MG63 (cell line): ENCODE results near the gene CCNE1. TPM values are rescaled to one million over a fixed set of nuclear protein-coding genes. Genes with fewer than 3 reads are reported as not detected.

ENCODE experiments used
- DNase-seq: peaks from one replicate; pipeline ENCODE4 v3.0.0-alpha.2; 2020
- H3K27me3 ChIP-seq: fragments of 250-450 bp; sonication (Bioruptor Pico); 2 replicates; pipeline ENCODE4 v1.5.1; 2020; ENCODE audit warnings: mild to moderate bottlenecking, moderate library complexity
- H3K36me3 ChIP-seq: fragments of 250-450 bp; sonication (Bioruptor Pico); 2 replicates; pipeline ENCODE4 v1.5.1; 2020; ENCODE audit warnings: mild to moderate bottlenecking, moderate library complexity
- H3K4me3 ChIP-seq: fragments of 250-450 bp; sonication (Bioruptor Pico); 2 replicates; pipeline ENCODE4 v1.5.1; 2020; ENCODE audit warnings: mild to moderate bottlenecking, moderate library complexity
- H3K9me3 ChIP-seq: fragments of 250-450 bp; sonication (Bioruptor Pico); 2 replicates; pipeline ENCODE4 v1.5.1; 2020; ENCODE audit warnings: mild to moderate bottlenecking, moderate library complexity
- total RNA-seq: library from RNA; depleted of rRNA; stranded (reverse); fragments of >200 nt; shearing (Covaris generic); gene quantifications from 2 replicates; pipeline ENCODE4 v1.2.3, GENCODE V29; 2014; ENCODE audit warnings: low replicate concordance; rRNA removed

CCNE1 gene
- 5.6 and 11.3 TPM in 2 replicates for total RNA-seq

DNA sequence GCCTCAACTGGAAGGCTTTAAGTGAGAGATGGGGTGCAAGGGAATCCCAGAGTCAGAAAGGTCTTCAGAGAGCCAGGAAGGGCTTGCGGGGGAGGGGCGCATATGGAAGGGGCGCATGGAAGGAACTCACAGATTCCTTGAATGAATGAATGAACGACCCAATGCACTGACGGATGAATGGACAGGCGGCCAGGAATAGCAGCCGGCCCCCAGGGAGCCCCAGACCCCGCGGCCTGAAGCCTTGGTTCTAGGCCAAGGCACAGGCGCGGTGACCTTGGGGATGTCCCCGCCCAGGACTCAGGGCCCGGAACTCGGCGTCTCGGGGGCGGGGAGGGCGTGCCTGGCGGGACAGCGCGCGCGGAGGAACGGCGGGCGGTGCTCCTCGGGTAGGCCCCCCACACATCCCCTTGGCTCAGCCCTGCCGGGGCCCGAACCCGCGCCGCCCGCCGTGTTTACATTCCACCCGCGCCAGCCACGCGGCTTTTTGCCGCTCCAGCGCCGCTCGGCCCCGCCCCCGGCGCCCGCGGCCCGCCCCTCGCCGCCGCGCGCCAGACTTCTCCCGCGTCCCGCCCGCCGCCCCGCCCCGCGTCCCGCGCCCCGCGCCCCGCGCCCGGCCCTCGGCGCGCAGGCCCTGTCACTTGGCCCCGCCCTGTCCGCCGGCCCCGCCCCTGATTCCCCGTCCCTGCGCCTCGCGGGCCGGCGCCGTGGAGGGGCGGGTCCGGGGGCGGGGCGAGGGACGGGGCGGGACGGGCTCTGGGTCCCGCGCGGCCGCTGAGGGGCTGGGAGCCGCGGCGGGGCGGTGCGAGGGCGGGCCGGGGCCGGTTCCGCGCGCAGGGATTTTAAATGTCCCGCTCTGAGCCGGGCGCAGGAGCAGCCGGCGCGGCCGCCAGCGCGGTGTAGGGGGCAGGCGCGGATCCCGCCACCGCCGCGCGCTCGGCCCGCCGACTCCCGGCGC is at the start of gene CCNE1:
Gene CCNE1, plus strand, starts transcription at position 867 of the 955 bp plus-strand sequence. CDS start 565 bp downstream, outside the sequence.
- Histone ChIP-seq H3K36me3 (peaks cover 6% of the 10 kb centered on the region; the same call in 1 of the 2 replicates), H3K27me3 (no peaks in the 10 kb centered on the region)
- peak; percentile 91 for DNase-seq

DNA sequence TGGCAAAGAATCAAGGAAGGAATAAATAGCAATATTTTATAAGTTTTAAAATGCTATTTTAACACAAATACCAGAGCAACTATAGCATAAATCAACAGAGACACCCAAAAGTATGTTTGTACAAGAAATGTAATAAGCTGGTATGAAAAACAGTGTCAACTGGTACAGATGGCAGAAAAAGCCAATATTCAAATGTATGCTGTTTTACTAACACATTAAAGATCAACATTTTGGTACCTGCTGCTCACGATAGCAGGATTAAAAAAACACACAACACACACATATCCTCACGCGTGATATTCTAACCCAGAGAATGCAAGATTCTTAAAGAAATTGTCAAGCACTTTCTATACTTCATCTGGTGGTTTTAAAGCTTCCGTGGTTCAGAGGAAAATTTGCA is 48.6 kb upstream of the CCNE1 start:
- H3K9me3 ChIP-seq: no peaks in the 10 kb centered on the region
- no peaks in the 10 kb centered on the region for H3K36me3 ChIP-seq
- H3K27me3 ChIP-seq: no peaks in the 10 kb centered on the region
- DNase-seq: no peak
- no peak overlapping the region for H3K4me3 ChIP-seq

More for the DNA sequence above, at the start of gene CCNE1:
- Histone ChIP-seq H3K9me3 (no peaks in the 10 kb centered on the region), H3K4me3 (peak within 1 kb of the TSS; percentile 64)

DNA sequence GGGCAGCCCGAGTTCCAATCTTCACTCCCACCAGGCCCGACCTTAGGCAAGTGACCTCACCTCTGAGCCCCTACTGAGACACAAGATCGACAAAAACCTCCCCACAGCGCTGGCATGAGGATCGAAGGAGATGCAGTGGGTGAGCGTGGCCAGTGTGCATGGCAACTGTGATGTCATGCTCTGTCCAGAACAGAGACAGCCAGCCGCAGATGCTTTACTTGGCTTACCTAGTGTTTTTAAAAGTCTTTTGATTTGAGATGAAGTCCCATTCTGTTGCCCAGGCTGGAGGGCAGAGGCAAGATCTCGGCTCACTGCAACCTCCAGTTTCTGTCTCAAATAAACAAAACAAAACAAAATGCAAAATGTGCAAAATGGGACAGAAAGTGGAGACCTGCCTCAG is 47.4 kb upstream of the CCNE1 start:
- Histone ChIP-seq H3K4me3 (no peak overlapping the region), H3K36me3 (no peaks in the 10 kb centered on the region), H3K27me3 (no peaks in the 10 kb centered on the region), H3K9me3 (no peaks in the 10 kb centered on the region)
- no peak for DNase-seq

GRCh38 chr19:29766100-29766499 is 45.7 kb upstream of the CCNE1 start:
- Histone ChIP-seq H3K4me3 (no peak overlapping the region), H3K36me3 (no peaks in the 10 kb centered on the region), H3K9me3 (no peaks in the 10 kb centered on the region), H3K27me3 (no peaks in the 10 kb centered on the region)
- no peak for DNase-seq

DNA sequence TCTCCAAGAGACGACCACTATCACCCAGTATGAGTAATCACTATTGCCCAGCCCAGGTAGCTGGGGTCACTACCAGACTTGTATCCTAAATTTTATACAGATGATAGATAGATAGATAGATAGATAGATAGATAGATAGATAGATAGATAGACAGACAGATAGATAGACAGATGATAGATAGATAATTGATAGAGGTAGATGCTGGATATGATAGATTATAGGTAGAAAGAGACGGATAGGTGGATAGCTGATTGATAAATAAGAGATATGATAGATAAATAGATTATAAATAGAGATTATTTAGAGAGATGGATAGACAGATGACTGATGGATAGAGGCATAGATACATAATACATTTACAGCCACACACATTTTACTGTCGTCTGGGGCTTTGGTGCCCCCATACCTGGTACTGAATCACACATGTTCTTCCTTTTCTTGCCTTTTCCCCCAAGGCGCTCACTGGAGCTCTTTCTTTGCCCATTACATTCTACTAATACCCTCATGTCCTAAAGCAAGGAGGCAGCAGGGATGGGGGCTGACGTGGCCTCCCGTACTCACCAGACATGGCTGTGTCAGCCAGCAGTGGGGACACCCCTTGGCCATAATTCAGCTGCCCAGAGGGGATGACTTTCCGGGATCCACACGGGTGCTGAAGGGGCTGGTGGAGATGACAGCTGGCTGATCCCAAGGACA is 44.6 kb upstream of the CCNE1 start:
- H3K9me3 ChIP-seq: no peaks in the 10 kb centered on the region
- DNase-seq: no peak
- no peak overlapping the region for H3K4me3 ChIP-seq
- H3K27me3 ChIP-seq: no peaks in the 10 kb centered on the region
- H3K36me3 ChIP-seq: no peaks in the 10 kb centered on the region

GRCh38 chr19:29768166-29768565 is 43.6 kb upstream of the CCNE1 start:
- Histone ChIP-seq H3K36me3 (no peaks in the 10 kb centered on the region), H3K9me3 (no peaks in the 10 kb centered on the region), H3K4me3 (no peak overlapping the region), H3K27me3 (no peaks in the 10 kb centered on the region)
- no peak for DNase-seq

DNA sequence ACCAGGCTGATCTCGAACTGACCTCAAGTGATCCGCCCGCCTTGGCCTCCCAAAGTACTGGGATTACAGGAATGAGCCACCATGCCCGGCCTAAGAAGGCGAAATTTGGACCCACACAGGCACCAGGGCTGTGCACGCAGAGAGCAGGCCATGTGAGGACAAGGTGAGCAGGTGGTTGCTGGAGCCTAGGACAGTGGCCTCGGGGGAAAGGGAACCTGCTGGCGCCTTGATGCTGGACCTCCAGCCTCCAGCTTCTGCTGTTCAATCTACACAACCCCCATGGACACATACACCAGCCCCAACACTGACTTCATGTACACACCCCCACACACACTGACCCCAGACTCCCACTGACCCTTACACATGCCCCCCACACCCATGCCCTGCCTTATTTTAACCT is 41.8 kb upstream of the CCNE1 start:
- Histone ChIP-seq H3K36me3 (no peaks in the 10 kb centered on the region), H3K27me3 (no peaks in the 10 kb centered on the region), H3K9me3 (no peaks in the 10 kb centered on the region), H3K4me3 (no peak overlapping the region)
- no peak for DNase-seq

DNA sequence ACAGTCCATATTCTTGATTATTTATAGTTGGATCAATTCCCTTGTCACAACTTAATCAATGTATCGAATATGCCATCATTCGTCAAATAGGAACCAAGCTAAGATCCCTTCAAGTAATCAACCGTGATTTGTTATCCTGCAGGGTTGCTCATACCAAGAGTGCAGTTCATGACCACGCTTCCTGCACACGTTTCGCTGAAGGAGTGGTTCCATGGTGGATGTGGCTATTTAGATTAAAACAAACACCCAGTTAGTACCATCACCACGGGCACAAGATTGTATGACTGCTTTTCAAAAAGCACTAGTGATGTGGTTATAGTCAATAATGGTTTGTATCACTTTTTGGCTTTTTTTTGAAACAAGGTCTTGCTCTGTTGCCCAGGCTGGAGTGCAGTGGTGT is 41.1 kb upstream of the CCNE1 start:
- Histone ChIP-seq H3K36me3 (no peaks in the 10 kb centered on the region), H3K27me3 (no peaks in the 10 kb centered on the region), H3K9me3 (no peaks in the 10 kb centered on the region), H3K4me3 (no peak overlapping the region)
- DNase-seq: no peak

- H3K4me3 ChIP-seq: no peak overlapping the region
- peak; percentile 46 for DNase-seq
- no peaks in the 10 kb centered on the region for H3K36me3 ChIP-seq
- no peaks in the 10 kb centered on the region for H3K27me3 ChIP-seq
- no peaks in the 10 kb centered on the region for H3K9me3 ChIP-seq
Measured at GRCh38 chr19:29771708-29772414, 39.9 kb upstream of the CCNE1 start.

DNA sequence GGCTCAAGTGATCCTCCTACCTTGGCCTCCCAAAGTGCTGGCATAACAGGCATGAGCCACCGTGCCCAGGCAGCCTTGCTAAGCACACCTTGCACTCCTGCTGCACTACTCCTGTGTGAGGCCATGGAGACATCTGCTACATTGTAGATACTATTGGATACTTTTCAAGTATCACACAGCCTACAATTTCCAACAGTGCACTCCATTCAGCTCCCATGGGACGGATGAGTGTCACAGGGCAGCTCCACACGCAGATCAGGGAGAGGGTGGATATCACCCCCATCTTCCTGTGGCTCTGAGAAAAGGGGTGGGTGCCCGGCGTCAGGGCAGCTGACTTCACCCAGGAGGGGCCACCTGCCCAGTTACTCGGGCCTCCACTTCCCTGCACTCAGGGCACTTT is 39.1 kb upstream of the CCNE1 start:
- DNase-seq: no peak
- Histone ChIP-seq H3K9me3 (no peaks in the 10 kb centered on the region), H3K27me3 (no peaks in the 10 kb centered on the region), H3K4me3 (no peak overlapping the region), H3K36me3 (no peaks in the 10 kb centered on the region)

DNA sequence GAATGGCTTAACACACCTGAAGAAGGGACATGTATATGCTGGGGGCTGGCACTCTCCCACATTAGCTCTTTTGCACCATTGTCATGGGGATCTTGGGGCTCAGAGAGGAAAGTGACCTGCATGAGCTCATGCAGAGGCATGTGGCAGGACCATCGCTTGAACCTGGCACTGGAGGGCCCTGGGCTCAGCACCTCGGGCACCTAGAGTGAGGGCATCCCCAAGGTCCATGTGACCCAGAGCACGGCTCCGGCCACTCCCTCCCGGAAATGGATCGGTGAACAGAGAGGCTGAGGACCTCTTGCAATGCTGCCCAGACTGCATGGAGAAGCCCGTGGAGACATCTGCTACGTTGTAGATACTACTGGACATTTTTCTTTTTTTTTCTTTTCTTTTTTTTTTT is 38.6 kb upstream of the CCNE1 start:
- Histone ChIP-seq H3K9me3 (no peaks in the 10 kb centered on the region), H3K27me3 (no peaks in the 10 kb centered on the region), H3K36me3 (no peaks in the 10 kb centered on the region), H3K4me3 (no peak overlapping the region)
- no peak for DNase-seq

GRCh38 chr19:29774126-29774525 is 37.7 kb upstream of the CCNE1 start:
- Histone ChIP-seq H3K27me3 (no peaks in the 10 kb centered on the region), H3K9me3 (no peaks in the 10 kb centered on the region), H3K4me3 (no peak overlapping the region), H3K36me3 (no peaks in the 10 kb centered on the region)
- no peak for DNase-seq

GRCh38 chr19:29777781-29778309 is 33.9 kb upstream of the CCNE1 start:
- DNase-seq: no peak
- no peaks in the 10 kb centered on the region for H3K9me3 ChIP-seq
- no peaks in the 10 kb centered on the region for H3K36me3 ChIP-seq
- H3K27me3 ChIP-seq: no peaks in the 10 kb centered on the region
- no peak overlapping the region for H3K4me3 ChIP-seq

- DNase-seq: no peak
- Histone ChIP-seq H3K4me3 (no peak overlapping the region), H3K27me3 (no peaks in the 10 kb centered on the region), H3K9me3 (no peaks in the 10 kb centered on the region), H3K36me3 (no peaks in the 10 kb centered on the region)
Measured at GRCh38 chr19:29779921-29780320, 31.9 kb upstream of the CCNE1 start.

GRCh38 chr19:29781386-29782259 is 30.2 kb upstream of the CCNE1 start:
- Histone ChIP-seq H3K27me3 (no peaks in the 10 kb centered on the region), H3K36me3 (no peaks in the 10 kb centered on the region)

GRCh38 chr19:29782260-29782580 is 29.6 kb upstream of the CCNE1 start:
- Histone ChIP-seq H3K4me3 (no peak overlapping the region), H3K27me3 (no peaks in the 10 kb centered on the region), H3K9me3 (no peaks in the 10 kb centered on the region), H3K36me3 (no peaks in the 10 kb centered on the region)
- DNase-seq: no peak

More at GRCh38 chr19:29781386-29782259, 30.2 kb upstream of the CCNE1 start:
- no peak overlapping the region for H3K4me3 ChIP-seq
- no peak for DNase-seq
- H3K9me3 ChIP-seq: no peaks in the 10 kb centered on the region
